GM19099 (cell line): Measurements from ENCODE around the gene ISYNA1.

Source experiments
- POLR2A ChIP-seq: IDR thresholded peaks from 3 replicates; pipeline ENCODE4 v1.6.1; 2011; ENCODE audit warnings: low read depth; ENCODE audit not compliant: insufficient read length; ENCODE audit errors: extremely low read depth

ISYNA1 gene

GRCh38 chr19:18474366-18474887 is 36.5 kb upstream of the ISYNA1 start:
- TF ChIP-seq POLR2A: no peak

- TF ChIP-seq POLR2A: no peak
Observed at GRCh38 chr19:18473706-18474087, 35.8 kb upstream of the ISYNA1 start.

DNA sequence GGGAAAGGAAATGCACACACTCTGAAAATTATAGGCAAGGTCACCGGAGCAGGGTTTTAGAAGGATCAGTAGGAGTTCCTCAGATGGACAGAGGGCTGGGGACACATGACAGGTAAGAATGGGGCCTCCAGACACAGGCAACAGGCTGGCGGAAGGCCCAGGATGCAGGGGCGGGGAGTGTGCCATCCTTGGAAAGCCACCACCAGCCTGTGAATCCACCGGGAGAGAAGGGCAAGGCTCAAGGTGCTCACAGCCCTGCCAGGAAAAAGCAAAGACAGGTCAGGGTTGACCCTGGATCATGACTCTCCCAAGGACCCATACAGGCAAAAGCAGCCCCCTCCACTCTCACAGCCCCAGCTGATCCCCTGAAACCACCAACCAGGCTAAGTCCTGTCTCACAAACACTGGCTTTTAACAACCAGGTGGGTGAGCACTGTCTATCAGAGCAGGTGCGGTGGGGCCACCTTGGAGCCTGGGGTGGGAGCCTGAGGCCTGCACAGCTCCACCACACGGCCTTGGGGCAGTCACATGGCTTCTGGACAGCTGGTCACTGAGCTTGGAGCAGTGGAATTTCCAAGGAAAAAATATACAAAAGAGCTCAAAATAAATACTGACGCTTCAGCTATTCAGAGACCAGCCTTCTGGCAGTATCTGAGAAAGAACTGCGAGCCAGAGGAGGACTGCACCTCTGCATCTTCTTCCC is 35.2 kb upstream of the ISYNA1 start:
- TF ChIP-seq POLR2A: no peak

GRCh38 chr19:18470787-18471186 is 32.9 kb upstream of the ISYNA1 start:
- no peak for TF ChIP-seq POLR2A

DNA sequence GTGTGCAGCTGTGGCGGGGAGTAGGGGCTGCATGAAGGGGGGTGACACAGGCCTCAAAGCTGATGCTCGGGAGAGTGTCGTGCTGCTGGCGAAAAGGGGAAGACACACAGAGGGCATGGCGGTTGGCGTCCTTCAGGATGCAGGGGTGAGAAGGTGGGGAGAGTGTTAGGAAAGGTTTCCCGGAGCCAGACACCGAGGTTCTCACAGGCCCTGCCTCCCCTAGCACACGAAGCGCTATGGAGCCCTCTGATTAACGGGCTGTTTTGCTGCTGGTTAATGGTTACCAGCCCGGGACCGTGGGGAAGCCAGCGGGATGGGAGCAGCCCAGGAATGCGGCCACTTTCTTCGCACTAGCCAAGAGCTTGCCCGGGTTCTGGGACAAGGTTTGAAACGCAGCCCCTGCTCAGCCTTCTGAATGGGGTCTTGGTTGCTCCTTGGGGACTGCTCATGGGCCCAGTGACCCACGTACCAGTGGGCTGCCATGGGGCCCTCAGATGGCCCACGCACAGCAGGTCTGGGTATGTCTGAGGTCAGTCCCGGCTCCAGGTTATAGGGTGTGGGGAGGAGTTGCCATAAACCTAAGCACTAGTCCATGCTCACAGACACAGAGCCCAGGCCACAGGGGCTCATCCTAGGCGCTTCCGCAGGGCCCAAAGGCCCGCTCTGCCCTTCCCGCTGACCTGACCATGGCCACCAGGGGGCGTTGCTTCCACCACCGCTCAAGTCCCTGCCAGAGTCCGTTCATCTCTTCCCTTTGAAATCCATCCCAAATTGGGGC is 31.3 kb upstream of the ISYNA1 start:
- TF ChIP-seq POLR2A: no peak

DNA sequence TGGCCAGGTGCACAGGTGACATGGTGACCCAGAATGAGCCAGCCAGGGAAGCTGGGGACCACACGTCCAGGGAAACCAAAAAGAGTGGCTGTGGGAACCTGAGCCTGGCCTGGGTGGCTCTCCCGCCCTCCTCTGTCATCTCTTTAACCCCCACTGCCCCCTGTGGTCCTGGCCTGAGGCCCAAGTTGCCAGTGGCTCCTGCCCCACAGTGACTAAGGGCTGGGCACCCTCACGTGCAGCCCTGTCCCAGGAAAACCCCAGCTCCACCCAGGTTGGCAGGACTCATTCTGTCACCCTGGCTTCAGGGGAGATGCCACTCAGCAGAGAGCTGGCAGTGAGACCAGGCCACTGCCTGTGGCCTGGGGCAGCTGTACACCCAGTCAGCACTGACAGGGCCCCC is 30.6 kb upstream of the ISYNA1 start:
- no peak for TF ChIP-seq POLR2A

DNA sequence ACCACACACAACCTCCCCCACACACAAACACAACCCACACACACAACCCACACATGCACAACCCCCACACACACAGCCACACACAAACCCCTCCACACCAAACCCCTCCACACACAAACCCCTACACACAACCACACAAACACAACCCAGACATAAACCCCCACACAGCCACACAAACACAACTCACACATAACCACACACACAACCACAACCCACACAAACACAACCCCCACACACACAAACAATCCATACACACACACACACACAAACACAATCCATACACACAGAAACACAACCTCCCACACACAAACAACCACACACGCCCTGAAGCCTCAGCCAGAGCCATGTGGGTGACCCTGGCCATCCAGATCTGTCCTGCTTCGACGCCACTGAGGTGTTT is 30.0 kb upstream of the ISYNA1 start:
- no peak for TF ChIP-seq POLR2A

GRCh38 chr19:18466354-18466753 is 28.4 kb upstream of the ISYNA1 start:
- TF ChIP-seq POLR2A: no peak

- no peak for TF ChIP-seq POLR2A
Observed at GRCh38 chr19:18465964-18466339, 28.0 kb upstream of the ISYNA1 start.

GRCh38 chr19:18465214-18465963 is 27.5 kb upstream of the ISYNA1 start:
- TF ChIP-seq POLR2A: no peak

- TF ChIP-seq POLR2A: no peak
Observed at GRCh38 chr19:18464646-18465045, 26.7 kb upstream of the ISYNA1 start.

- TF ChIP-seq POLR2A: no peak
Observed at GRCh38 chr19:18461471-18461870, 23.5 kb upstream of the ISYNA1 start.

- TF ChIP-seq POLR2A: no peak
Observed at GRCh38 chr19:18460900-18461299, 23.0 kb upstream of the ISYNA1 start.

GRCh38 chr19:18457483-18458331 is 19.8 kb upstream of the ISYNA1 start:
- no peak for TF ChIP-seq POLR2A

- TF ChIP-seq POLR2A: no peak
Observed at GRCh38 chr19:18456974-18457373, 19.0 kb upstream of the ISYNA1 start.
